ENCODE data around the gene PRDM11.

Gene PRDM11

GRCh38 chr11:45142241-45143055, 4.0 kb upstream of the PRDM11 start:
- DNase-seq (no peak), ATAC-seq (ENCODE audit: insufficient read depth, low read depth) (no peak)
- Histone ChIP-seq H3K79me2 (ENCODE audit: insufficient read depth, low read length) (no peaks in the 10 kb centered on the region), H3K9me3 (ENCODE audit: insufficient read depth, low read length, severe bottlenecking) (no peaks in the 10 kb centered on the region), H3K27ac (ENCODE audit: low read length) (no peak overlapping the region), H2AFZ (ENCODE audit: low read depth, low read length) (no peak overlapping the region), H3K27me3 (ENCODE audit: insufficient read depth, low read length, poor library complexity) (peaks cover 31% of the 10 kb centered on the region), H3K4me3 (ENCODE audit: low read depth in 1 of 2, low read length in 2 of 2) (no peak overlapping the region), H4K20me1 (ENCODE audit: insufficient read depth, low read length) (no peaks in the 10 kb centered on the region), H3K4me1 (ENCODE audit: insufficient read depth, low read length) (peaks cover 13% of the 10 kb centered on the region), H3K9ac (ENCODE audit: low read depth, low read length) (no peak overlapping the region), H3K4me2 (ENCODE audit: insufficient read depth, low read length) (no peak overlapping the region), H3K36me3 (ENCODE audit: insufficient read depth, low read length) (no peaks in the 10 kb centered on the region)
- TF ChIP-seq CTCF (IDR thresholded peaks at IDR 0.05; ENCODE audit: borderline replicate concordance, extremely low read depth, low read length, poor library complexity, severe bottlenecking) (no peak), EZH2 (IDR thresholded peaks at IDR 0.05; ENCODE audit: borderline replicate concordance, low read depth, low read length, severe bottlenecking) (no peak)

GRCh38 chr11:45143494-45143893, 2.9 kb upstream of the PRDM11 start:
- TF ChIP-seq EZH2 (IDR thresholded peaks at IDR 0.05; ENCODE audit: borderline replicate concordance, low read depth, low read length, severe bottlenecking) (no peak), CTCF (IDR thresholded peaks at IDR 0.05; ENCODE audit: borderline replicate concordance, extremely low read depth, low read length, poor library complexity, severe bottlenecking) (no peak)
- peaks cover 31% of the 10 kb centered on the region for H3K27me3 ChIP-seq (ENCODE audit: insufficient read depth, low read length, poor library complexity)

DNA sequence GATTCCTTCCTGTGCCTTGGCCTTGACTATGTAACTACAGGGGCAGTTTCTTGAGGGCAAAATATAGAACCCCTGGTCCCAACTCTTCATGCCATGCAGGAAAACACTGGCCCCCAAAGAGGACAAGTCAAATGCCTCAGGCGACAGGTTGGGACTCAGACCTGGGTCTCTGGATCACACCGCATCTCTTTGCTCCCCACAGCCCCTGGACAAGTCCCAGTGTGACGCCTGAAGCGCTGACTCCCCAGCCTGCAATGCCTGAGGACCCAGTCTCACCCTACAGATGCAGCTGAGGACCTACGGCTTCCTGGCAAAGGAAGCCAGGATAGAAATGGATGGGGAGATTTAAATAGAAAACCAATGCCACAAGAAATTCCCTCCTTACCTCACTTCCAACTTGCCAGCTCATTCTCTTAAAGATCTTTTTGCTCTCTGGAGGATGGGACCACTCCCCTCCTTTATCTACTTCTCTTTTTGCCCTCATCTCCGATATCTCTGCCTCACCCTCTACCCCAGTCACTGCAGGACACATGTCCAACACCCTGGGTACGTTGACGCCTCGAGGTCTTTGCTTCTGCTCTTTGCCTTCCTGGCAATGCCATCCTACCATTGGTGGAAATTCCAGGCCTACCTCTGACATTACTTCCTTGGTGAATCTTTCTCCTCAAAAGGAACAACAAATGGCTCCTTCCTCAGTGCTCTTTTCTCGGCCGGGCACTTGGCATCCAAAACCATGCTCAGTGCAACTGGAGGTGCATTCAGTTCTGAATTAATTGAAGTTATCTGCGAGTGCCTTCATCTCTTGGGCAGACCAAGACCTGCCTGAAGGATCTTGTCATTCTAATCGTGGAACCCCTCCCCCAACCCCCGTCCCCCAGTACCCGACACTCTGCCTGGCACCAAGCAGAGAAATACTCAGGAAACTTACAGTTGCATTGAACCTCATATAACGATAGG, 2.0 kb upstream of the PRDM11 start:
- no peaks in the 10 kb centered on the region for H3K36me3 ChIP-seq (ENCODE audit: insufficient read depth, low read length)
- no peaks in the 10 kb centered on the region for H4K20me1 ChIP-seq (ENCODE audit: insufficient read depth, low read length)
- DNase-seq, result no peak
- no peak overlapping the region for H3K9ac ChIP-seq (ENCODE audit: low read depth, low read length)
- H3K4me2 ChIP-seq (ENCODE audit: insufficient read depth, low read length), result no peak overlapping the region
- H3K27me3 ChIP-seq (ENCODE audit: insufficient read depth, low read length, poor library complexity), result peaks cover 31% of the 10 kb centered on the region
- no peak overlapping the region for H3K4me3 ChIP-seq (ENCODE audit: low read depth in 1 of 2, low read length in 2 of 2)
- no peaks in the 10 kb centered on the region for H3K9me3 ChIP-seq (ENCODE audit: insufficient read depth, low read length, severe bottlenecking)
- TF ChIP-seq CTCF (IDR thresholded peaks at IDR 0.05; ENCODE audit: borderline replicate concordance, extremely low read depth, low read length, poor library complexity, severe bottlenecking) (no peak), EZH2 (IDR thresholded peaks at IDR 0.05; ENCODE audit: borderline replicate concordance, low read depth, low read length, severe bottlenecking) (no peak)
- peaks cover 23% of the 10 kb centered on the region for H3K4me1 ChIP-seq (ENCODE audit: insufficient read depth, low read length)
- no peak for ATAC-seq (ENCODE audit: insufficient read depth, low read depth)
- no peaks in the 10 kb centered on the region; the same call in 1 of the 2 replicates for H3K79me2 ChIP-seq (ENCODE audit: insufficient read depth, low read length)
- no peak overlapping the region for H2AFZ ChIP-seq (ENCODE audit: low read depth, low read length)
- no peak overlapping the region for H3K27ac ChIP-seq (ENCODE audit: low read length)

More at GRCh38 chr11:45143494-45143893, 2.9 kb upstream of the PRDM11 start:
- Histone ChIP-seq H3K4me3 (ENCODE audit: low read depth in 1 of 2, low read length in 2 of 2) (no peak overlapping the region), H3K27ac (ENCODE audit: low read length) (no peak overlapping the region), H3K79me2 (ENCODE audit: insufficient read depth, low read length) (no peaks in the 10 kb centered on the region; the same call in 1 of the 2 replicates), H3K4me1 (ENCODE audit: insufficient read depth, low read length) (peaks cover 23% of the 10 kb centered on the region), H4K20me1 (ENCODE audit: insufficient read depth, low read length) (no peaks in the 10 kb centered on the region), H3K9me3 (ENCODE audit: insufficient read depth, low read length, severe bottlenecking) (no peaks in the 10 kb centered on the region), H3K9ac (ENCODE audit: low read depth, low read length) (no peak overlapping the region), H2AFZ (ENCODE audit: low read depth, low read length) (no peak overlapping the region), H3K4me2 (ENCODE audit: insufficient read depth, low read length) (no peak overlapping the region), H3K36me3 (ENCODE audit: insufficient read depth, low read length) (no peaks in the 10 kb centered on the region)
- no peak for ATAC-seq (ENCODE audit: insufficient read depth, low read depth)
- DNase-seq, result no peak

Measured in DND-41 (cell line).